ENCODE measurements around the gene IQGAP3.
"Not testable (repeated sequence)": the region's sequence is repeated elsewhere in the genome, so short reads cannot be mapped to it uniquely, and the experiment has no call there.

Gene IQGAP3

GRCh38 chr1:156571919-156572662 is at the start of gene IQGAP3:
IQGAP3 (minus strand) TSS chr1:156572565; CDS start chr1:156572529, 36 bp downstream.
- H3K4me3 ChIP-seq (ENCODE audit: control insufficient read depth, low read depth, low read length) = peak within 1 kb of the TSS; percentile 79
- no peak for TF ChIP-seq CTCF (IDR thresholded peaks at IDR 0.05; ENCODE audit: control insufficient read depth, insufficient read depth, low read depth, low read length, missing control alignments)
- DNase-seq (ENCODE audit: low read depth) = peak; percentile 14

- H3K4me3 ChIP-seq (ENCODE audit: control insufficient read depth, low read depth, low read length) = no peak overlapping the region
Observed at GRCh38 chr1:156619582-156619955, 47.2 kb upstream of the IQGAP3 start.

GRCh38 chr1:156618853-156619581 is 46.7 kb upstream of the IQGAP3 start, which contains the start of gene HAPLN2:
HAPLN2 (plus strand) TSS chr1:156619415; CDS start chr1:156623491, 4,076 bp downstream.
- H3K4me3 ChIP-seq (ENCODE audit: control insufficient read depth, low read depth, low read length) = no peak within 1 kb of the TSS
- DNase-seq (ENCODE audit: low read depth) = no peak
- peak; percentile 37 for TF ChIP-seq CTCF (IDR thresholded peaks at IDR 0.05; ENCODE audit: control insufficient read depth, insufficient read depth, low read depth, low read length, missing control alignments)

More at GRCh38 chr1:156619582-156619955, 47.2 kb upstream of the IQGAP3 start:
- TF ChIP-seq CTCF (IDR thresholded peaks at IDR 0.05; ENCODE audit: control insufficient read depth, insufficient read depth, low read depth, low read length, missing control alignments) = no peak
- DNase-seq (ENCODE audit: low read depth) = no peak

GRCh38 chr1:156616463-156616862 is 44.1 kb upstream of the IQGAP3 start:
- DNase-seq (ENCODE audit: low read depth) = no peak
- no peak for TF ChIP-seq CTCF (IDR thresholded peaks at IDR 0.05; ENCODE audit: control insufficient read depth, insufficient read depth, low read depth, low read length, missing control alignments)
- H3K4me3 ChIP-seq (ENCODE audit: control insufficient read depth, low read depth, low read length) = no peak overlapping the region

GRCh38 chr1:156615946-156616345 is 43.6 kb upstream of the IQGAP3 start:
- TF ChIP-seq CTCF (IDR thresholded peaks at IDR 0.05; ENCODE audit: control insufficient read depth, insufficient read depth, low read depth, low read length, missing control alignments) = no peak
- DNase-seq (ENCODE audit: low read depth) = no peak
- H3K4me3 ChIP-seq (ENCODE audit: control insufficient read depth, low read depth, low read length) = no peak overlapping the region

GRCh38 chr1:156612666-156613065 is 40.3 kb upstream of the IQGAP3 start:
- no peak for TF ChIP-seq CTCF (IDR thresholded peaks at IDR 0.05; ENCODE audit: control insufficient read depth, insufficient read depth, low read depth, low read length, missing control alignments)
- H3K4me3 ChIP-seq (ENCODE audit: control insufficient read depth, low read depth, low read length) = no peak overlapping the region
- no peak for DNase-seq (ENCODE audit: low read depth)

- H3K4me3 ChIP-seq (ENCODE audit: control insufficient read depth, low read depth, low read length); DNase-seq (ENCODE audit: low read depth): not testable (repeated sequence)
Observed at GRCh38 chr1:156610072-156610471, 37.7 kb upstream of the IQGAP3 start.
